GM18526 (cell line): ENCODE data around the gene RRAS.

Experiments used
- POLR2A ChIP-seq: IDR thresholded peaks from 3 replicates; pipeline ENCODE4 v1.6.1; 2011; ENCODE audit not compliant: insufficient read length; ENCODE audit errors: extremely low read depth

RRAS gene

GRCh38 chr19:49631014-49631588 lies 8.8 kb downstream of the RRAS start:
- TF ChIP-seq POLR2A: no peak

DNA sequence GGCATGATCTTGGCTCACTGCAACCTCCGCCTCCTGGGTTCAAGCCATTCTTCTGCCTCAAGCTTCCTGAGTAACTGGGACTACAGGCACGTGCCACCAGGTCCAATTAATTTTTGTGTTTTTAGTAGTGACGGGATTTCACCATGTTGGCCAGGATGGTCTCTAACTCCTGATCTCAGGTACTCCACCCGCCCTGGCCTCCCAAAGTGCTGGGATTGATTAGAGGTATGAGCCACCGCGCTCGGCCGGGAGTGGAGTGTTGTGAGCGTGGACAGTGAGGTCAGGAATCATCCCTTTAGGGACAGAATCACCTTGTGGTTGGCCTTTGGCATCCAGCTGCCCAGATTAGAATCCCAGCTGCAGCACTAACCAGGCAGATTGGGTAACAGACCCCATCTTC lies 10.3 kb downstream of the RRAS start:
- TF ChIP-seq POLR2A: no peak

- no peak for TF ChIP-seq POLR2A
Observed at GRCh38 chr19:49626226-49626625, 13.7 kb downstream of the RRAS start.

DNA sequence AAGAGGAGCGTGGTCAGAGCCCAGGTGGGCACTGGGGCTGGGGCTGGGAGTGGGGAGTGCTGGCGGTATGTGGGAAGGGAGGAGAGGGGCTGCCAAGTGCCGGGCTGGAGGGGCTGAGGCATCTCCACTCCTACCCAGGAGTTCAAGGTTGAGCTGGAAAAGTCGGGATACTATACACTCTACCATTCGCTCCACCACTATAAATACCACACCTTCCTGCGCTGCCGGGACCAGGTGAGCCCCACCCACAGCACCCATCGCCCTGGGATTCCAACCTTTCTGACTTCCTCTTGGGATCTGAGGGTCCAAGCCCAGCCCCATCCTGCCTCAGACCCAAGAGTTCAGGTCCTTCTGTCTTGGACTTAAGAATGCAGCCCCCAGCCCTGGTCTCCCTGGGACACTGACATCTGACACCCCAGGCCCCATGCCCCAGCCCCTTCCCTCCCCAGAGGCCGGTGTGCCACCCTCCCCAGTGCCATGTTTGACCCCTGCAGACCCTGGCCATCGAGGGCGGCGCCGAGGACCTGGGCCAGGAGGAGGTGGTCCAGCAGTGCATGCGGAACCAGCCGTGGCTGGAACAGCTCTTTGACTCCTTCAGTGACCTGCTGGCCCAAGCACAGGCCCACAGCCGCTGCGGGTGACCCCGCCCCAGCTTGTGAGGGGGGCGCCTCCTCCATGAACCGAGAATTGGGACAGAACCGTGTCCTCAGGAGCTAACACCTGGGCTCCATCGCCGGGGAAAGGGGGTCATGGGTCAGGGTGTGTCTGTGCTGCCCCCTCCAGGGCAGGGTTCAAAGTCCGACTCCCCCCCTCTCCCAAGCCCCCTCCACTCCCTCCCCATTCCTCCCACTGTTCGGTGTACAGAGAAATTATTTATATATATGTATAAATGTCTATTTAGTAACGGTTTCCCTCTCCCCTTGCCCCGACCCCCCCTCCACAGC lies 14.7 kb downstream of the RRAS start:
- no peak for TF ChIP-seq POLR2A

DNA sequence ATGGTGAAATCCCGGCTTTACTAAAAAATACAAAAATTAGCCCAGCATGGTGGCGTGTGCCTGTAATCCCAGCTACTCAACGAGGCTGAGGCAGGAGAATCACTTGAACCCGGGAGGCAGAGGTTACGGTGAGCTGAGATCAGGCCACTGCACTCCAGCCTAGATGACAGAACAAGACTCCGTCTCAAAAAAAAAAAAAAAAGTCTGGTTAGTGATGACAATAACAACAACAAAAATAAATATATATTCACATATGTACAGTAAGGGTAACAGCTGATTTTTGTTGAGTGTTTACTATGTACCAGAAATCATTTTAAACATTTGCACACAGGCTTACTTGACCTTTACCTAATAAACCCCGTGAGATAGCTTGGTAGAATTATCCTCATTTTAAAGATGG lies 23.0 kb downstream of the RRAS start:
- TF ChIP-seq POLR2A: no peak

DNA sequence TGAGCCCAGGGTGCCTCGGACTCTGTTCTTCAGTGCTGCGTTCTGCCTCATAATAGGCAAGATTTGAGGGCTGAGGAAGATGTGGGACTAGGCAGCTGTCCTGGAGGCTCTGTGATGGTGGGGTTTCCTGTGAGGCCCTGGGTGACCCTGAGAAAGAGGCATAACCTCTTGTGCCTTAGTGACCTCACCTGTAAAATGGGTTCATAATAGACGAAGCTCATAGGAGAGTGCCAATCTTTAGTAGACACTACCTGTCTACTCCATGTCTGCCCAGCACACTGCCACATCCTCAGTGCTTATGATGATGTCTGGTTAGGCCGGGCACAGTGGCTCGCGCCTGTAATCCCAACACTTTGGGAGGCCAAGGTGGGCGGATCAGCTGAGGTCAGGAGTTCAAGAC lies 23.4 kb downstream of the RRAS start:
- no peak for TF ChIP-seq POLR2A

DNA sequence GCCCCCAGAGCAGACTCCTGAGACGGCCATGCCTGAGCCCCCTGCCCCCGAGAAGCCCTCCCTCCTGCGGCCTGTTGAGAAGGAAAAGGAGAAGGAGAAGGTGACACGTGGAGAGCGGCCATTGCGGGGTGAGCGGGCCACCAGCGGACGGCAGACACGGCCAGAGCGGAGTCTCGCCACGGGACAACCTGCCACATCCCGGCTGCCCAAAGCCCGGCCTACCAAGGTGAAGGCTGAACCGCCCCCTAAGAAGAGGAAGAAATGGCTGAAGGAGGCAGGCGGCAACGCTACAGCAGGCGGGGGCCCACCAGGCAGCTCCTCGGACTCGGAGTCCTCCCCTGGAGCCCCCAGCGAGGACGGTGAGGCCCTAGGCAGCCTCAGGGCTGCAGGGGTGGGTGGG lies 24.1 kb downstream of the RRAS start:
- TF ChIP-seq POLR2A: no peak

- TF ChIP-seq POLR2A: no peak
Observed at GRCh38 chr19:49614096-49614833, 25.7 kb downstream of the RRAS start.

- no peak for TF ChIP-seq POLR2A
Observed at GRCh38 chr19:49613374-49613773, 26.6 kb downstream of the RRAS start.

GRCh38 chr19:49609499-49610092 lies 30.3 kb downstream of the RRAS start:
- TF ChIP-seq POLR2A: no peak

DNA sequence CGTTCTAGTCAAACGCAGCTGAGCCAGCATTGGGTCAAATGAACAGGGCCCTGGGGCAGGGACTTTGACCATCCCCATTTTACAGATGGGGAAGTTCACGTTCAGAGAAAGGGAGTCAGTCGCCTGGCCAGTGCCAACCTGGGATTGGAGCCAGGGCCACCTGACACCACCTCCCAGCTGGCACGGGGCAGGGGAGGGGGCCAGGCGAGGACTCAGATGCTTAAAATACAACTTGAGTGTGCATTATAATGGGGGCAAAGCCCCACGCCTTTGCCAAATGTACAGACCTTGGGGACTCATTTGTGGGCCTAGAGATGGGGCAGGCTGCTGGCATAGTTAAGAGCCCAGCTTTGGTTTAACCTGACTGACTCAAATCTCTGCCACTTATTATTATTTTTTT lies 34.3 kb downstream of the RRAS start:
- no peak for TF ChIP-seq POLR2A

DNA sequence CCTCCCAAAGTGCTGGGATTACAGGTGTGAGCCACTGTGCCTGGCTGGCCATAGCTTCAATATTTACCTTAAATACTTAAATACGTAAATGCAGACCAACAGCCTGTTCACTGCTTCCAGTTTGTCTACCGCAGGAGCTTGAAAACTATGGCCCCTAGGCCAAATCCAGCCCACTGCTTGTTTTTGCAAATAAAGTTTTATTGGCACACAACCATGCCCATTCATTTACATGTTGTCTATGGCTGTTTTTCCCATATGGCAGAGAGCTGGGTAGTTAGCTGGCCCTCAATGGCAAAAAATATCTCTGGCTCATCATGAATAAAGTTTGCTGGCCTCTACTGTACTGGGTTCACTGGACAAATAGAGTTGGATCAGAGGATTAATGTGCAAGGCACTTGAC lies 37.1 kb downstream of the RRAS start:
- no peak for TF ChIP-seq POLR2A

- TF ChIP-seq POLR2A: no peak
Observed at GRCh38 chr19:49601482-49602038, 38.4 kb downstream of the RRAS start.

GRCh38 chr19:49599378-49600295 lies 40.3 kb downstream of the RRAS start:
- TF ChIP-seq POLR2A: no peak
